Bronchial epithelial cell (primary cell): ENCODE measurements around the gene IRF2. TPM values are rescaled to one million over a fixed set of nuclear protein-coding genes. Genes with fewer than 3 reads are reported as not detected.

Experiments used
- DNase-seq: peaks from one replicate; pipeline ENCODE4 v3.0.0-alpha.2; 2010; ENCODE audit warnings: low read depth
- FAIRE-seq: peaks from 2 replicates; lab custom pipeline; 2011; peaks lifted over from hg19 to GRCh38; lab: Jason Lieb, UNC
- H3K27me3 ChIP-seq: 2 replicates; pipeline ENCODE4 v1.5.1; 2011; ENCODE audit warnings: low read length; ENCODE audit not compliant: control insufficient read depth, insufficient read depth
- H3K36me3 ChIP-seq: 2 replicates; pipeline ENCODE4 v1.5.1; 2011; ENCODE audit warnings: low read length; ENCODE audit not compliant: control insufficient read depth, insufficient read depth
- H3K4me3 ChIP-seq: 2 replicates; pipeline ENCODE4 v1.5.1; 2011; ENCODE audit warnings: mild to moderate bottlenecking, low read depth, low read length, control low read depth
- total RNA-seq: library from RNA; depleted of rRNA; stranded (reverse); fragments of >200 nt; gene quantifications from 2 replicates; pipeline ENCODE4 v1.2.1, GENCODE V29; 2014
- TF ChIP-seq, protein P1 (sequence below): IDR thresholded peaks from 2 replicates; pipeline ENCODE4 v1.5.1; 2011; ENCODE audit warnings: mild to moderate bottlenecking, moderate library complexity, low read length, control low read depth, inconsistent platforms; ENCODE audit not compliant: insufficient read depth, severe bottlenecking

The IRF2 gene
- total RNA-seq, 1 donor from 2014 or later = 16.1 TPM

- H3K27me3 ChIP-seq = no peaks in the 10 kb centered on the region
- H3K36me3 ChIP-seq = no peaks in the 10 kb centered on the region
- FAIRE-seq (no peak), DNase-seq (no peak)
- TF ChIP-seq, protein P1, sequence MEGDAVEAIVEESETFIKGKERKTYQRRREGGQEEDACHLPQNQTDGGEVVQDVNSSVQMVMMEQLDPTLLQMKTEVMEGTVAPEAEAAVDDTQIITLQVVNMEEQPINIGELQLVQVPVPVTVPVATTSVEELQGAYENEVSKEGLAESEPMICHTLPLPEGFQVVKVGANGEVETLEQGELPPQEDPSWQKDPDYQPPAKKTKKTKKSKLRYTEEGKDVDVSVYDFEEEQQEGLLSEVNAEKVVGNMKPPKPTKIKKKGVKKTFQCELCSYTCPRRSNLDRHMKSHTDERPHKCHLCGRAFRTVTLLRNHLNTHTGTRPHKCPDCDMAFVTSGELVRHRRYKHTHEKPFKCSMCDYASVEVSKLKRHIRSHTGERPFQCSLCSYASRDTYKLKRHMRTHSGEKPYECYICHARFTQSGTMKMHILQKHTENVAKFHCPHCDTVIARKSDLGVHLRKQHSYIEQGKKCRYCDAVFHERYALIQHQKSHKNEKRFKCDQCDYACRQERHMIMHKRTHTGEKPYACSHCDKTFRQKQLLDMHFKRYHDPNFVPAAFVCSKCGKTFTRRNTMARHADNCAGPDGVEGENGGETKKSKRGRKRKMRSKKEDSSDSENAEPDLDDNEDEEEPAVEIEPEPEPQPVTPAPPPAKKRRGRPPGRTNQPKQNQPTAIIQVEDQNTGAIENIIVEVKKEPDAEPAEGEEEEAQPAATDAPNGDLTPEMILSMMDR = no peak
- H3K4me3 ChIP-seq = no peak overlapping the region
Measured at GRCh38 chr4:184439856-184440594, 34.3 kb downstream of the IRF2 start.

GRCh38 chr4:184439386-184439785, 35.0 kb downstream of the IRF2 start:
- DNase-seq (no peak), FAIRE-seq (no peak)
- Histone ChIP-seq H3K36me3 (no peaks in the 10 kb centered on the region), H3K27me3 (no peaks in the 10 kb centered on the region), H3K4me3 (no peak overlapping the region)
- TF ChIP-seq, protein P1 = no peak

DNA sequence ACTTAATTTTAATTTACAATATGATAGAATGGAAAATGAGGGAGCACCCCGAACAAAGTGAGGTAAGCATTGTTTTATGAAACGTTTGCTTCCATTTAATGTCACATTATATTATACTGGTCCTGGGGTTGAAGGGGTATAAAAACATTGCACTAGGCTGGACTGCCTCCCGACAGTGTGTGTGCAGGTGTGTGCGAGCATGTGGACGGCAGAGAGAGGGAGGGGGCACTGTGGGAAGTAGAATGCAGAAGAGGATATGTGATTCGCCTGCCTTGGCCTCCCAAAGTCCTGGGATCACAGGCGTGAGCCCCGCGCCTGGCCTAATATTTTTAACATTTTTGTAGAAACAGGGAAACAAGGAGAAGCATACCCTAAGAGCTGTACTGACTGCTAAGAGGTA, 36.0 kb downstream of the IRF2 start:
- H3K4me3 ChIP-seq = no peak overlapping the region
- no peaks in the 10 kb centered on the region for H3K27me3 ChIP-seq
- DNase-seq (no peak), FAIRE-seq (no peak)
- H3K36me3 ChIP-seq = no peaks in the 10 kb centered on the region
- TF ChIP-seq, protein P1 = no peak

DNA sequence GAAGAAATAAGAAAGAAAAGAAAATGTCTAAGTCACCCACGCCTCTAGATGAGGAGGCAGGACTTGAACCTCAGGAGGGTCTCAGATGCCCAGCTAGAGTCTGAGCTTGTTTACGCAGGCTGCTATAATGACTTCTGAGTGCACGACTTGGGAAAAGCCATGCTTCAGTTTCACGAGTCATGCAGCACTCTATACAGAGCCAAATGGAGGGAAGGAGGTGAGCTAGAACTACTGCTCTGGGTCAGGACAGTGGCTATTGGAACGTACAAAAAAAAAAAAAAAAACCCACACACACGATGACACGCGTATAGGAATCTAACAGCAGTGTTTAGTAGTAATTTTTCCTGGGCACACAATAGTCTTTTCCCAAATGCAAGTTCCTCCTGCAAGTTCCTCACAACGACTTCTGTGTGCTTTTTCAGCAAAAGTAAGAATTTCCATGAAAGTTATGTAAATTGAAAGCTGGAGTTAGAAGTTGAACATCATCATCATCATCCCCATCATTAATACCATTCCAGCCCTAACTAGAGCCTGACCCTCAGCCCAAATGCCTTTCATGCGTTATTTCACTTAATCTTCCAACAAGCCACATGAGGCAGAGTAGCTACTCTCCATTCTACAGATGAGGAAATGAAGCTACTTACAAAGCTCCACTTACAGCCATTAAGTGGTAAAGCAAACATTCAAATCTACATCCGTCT, 36.6 kb downstream of the IRF2 start:
- no peaks in the 10 kb centered on the region for H3K36me3 ChIP-seq
- H3K27me3 ChIP-seq = no peaks in the 10 kb centered on the region
- TF ChIP-seq, protein P1 = no peak
- FAIRE-seq (peak; percentile 50), DNase-seq (no peak)
- H3K4me3 ChIP-seq = no peak overlapping the region

- TF ChIP-seq, protein P1 = no peak
- H3K27me3 ChIP-seq = no peaks in the 10 kb centered on the region
- FAIRE-seq (no peak), DNase-seq (no peak)
- H3K4me3 ChIP-seq = no peak overlapping the region
- H3K36me3 ChIP-seq = no peaks in the 10 kb centered on the region
Measured at GRCh38 chr4:184434501-184435066, 39.8 kb downstream of the IRF2 start.
